GM12878 (cell line): ENCODE data around the gene PTPRD. TPM values are rescaled to one million over a fixed set of nuclear protein-coding genes. Genes with fewer than 3 reads are reported as not detected.

ENCODE experiments used
- ATAC-seq: fragments of 200-7000 bp; cut with Tn5 transposase; 3 replicates; pipeline ENCODE4 v1.9.1; 2020; ENCODE audit warnings: mild to moderate bottlenecking, moderate library complexity
- BruUV-seq: library from RNA; stranded (reverse); fragments of 400-500 nt; replicated peaks from 2 replicates; lab custom pipeline; 2021; lab: Mats Ljungman, UMichigan
- CTCF ChIA-PET: fragments of 300-600 bp; sonication (Branson Sonifier 250); formaldehyde crosslinking; extraction: SDS; loops from one replicate; lab custom pipeline; 2021; ENCODE audit warnings: inconsistent platforms; lab: Yijun Ruan, JAX
- POLR2A ChIA-PET: fragments of 350-600 bp; formaldehyde crosslinking; extraction: SDS; loops from one replicate; lab custom pipeline; 2021; ENCODE audit warnings: inconsistent platforms; lab: Charles Lee
- RAD21 ChIA-PET: fragments of 300-600 bp; sonication (Branson Sonifier 250); formaldehyde crosslinking; loops from one replicate; lab custom pipeline; 2023; ENCODE audit warnings: antibody characterized with exemption; ENCODE audit not compliant: unreplicated experiment; lab: Charles Lee
- SMC1A ChIA-PET: fragments of 300-600 bp; sonication (Branson Sonifier 250); formaldehyde crosslinking; loops from one replicate; lab custom pipeline; 2023; ENCODE audit not compliant: unreplicated experiment, uncharacterized antibody; lab: Charles Lee
- DNase-seq: peaks from one replicate; pipeline ENCODE4 v3.0.0-alpha.2; 2011; ENCODE audit warnings: low read depth, low spot score
- FAIRE-seq: peaks from 3 replicates; lab custom pipeline; 2011; peaks lifted over from hg19 to GRCh38; lab: Jason Lieb, UNC
- H2AFZ ChIP-seq: 2 replicates; pipeline ENCODE4 v1.6.0; 2011; ENCODE audit warnings: low read depth, low read length, control low read depth; ENCODE audit not compliant: control insufficient read depth
- H3K27ac ChIP-seq: 2 replicates; pipeline ENCODE4 v1.5.1; 2011; ENCODE audit warnings: control low read depth; ENCODE audit not compliant: control insufficient read depth, insufficient read depth
- H3K27me3 ChIP-seq, 2 experiments: replicated peaks in 1 of 2; 2 replicates each; pipeline versions ENCODE4 v1.6.0 to v1.6.1; 2011; ENCODE audit warnings: low read length in 1 of 2; ENCODE audit not compliant: control insufficient read depth in 2 of 2, insufficient read depth in 2 of 2
- H3K36me3 ChIP-seq, 2 experiments: 2 replicates each; pipeline ENCODE4 v1.5.1; 2011; ENCODE audit warnings: low read length in 1 of 2; ENCODE audit not compliant: control insufficient read depth in 2 of 2, insufficient read depth in 2 of 2
- H3K4me1 ChIP-seq: 2 replicates; pipeline ENCODE4 v1.6.1; 2011; ENCODE audit warnings: mild to moderate bottlenecking, low read length, moderate library complexity, mixed read lengths; ENCODE audit not compliant: control insufficient read depth, insufficient read depth
- H3K4me2 ChIP-seq: 2 replicates; pipeline ENCODE4 v1.6.0; 2011; ENCODE audit warnings: control low read depth; ENCODE audit not compliant: control insufficient read depth, insufficient read depth
- H3K4me3 ChIP-seq: fragments of 200-600 bp; sonication (generic); 2 replicates; pipeline ENCODE4 v1.5.1; 2016
- H3K79me2 ChIP-seq: 2 replicates; pipeline ENCODE4 v1.6.0; 2011; ENCODE audit warnings: low read length; ENCODE audit not compliant: control insufficient read depth, insufficient read depth
- H3K9ac ChIP-seq: 2 replicates; pipeline ENCODE4 v1.8.0; 2011; ENCODE audit warnings: low read length, control low read depth, mixed read lengths; ENCODE audit not compliant: control insufficient read depth, insufficient read depth
- H3K9me3 ChIP-seq: replicated peaks from 3 replicates; pipeline ENCODE4 v1.5.1; 2011; ENCODE audit warnings: mild to moderate bottlenecking, low read length; ENCODE audit not compliant: control insufficient read depth, insufficient read depth
- H4K20me1 ChIP-seq: 2 replicates; pipeline ENCODE4 v1.6.0; 2011; ENCODE audit not compliant: control insufficient read depth, insufficient read depth
- CBX5 ChIP-seq: sonication (generic); IDR thresholded peaks from 2 replicates; pipeline ENCODE4 v1.6.1; 2016; ENCODE audit warnings: low read depth, moderate library complexity, mild to moderate bottlenecking, inconsistent platforms
- CREB1 ChIP-seq: IDR thresholded peaks from 2 replicates; pipeline ENCODE4 v1.6.1; 2012; ENCODE audit warnings: low read depth, mild to moderate bottlenecking, inconsistent platforms
- MEF2B ChIP-seq: fragments of 450-650 bp; IDR thresholded peaks from 2 replicates; pipeline ENCODE4 v1.6.1; 2018; ENCODE audit warnings: mild to moderate bottlenecking, moderate library complexity; ENCODE audit not compliant: partially characterized antibody, poor library complexity, severe bottlenecking
- NR2C1 ChIP-seq: fragments of 450-650 bp; IDR thresholded peaks from 2 replicates; pipeline ENCODE4 v1.6.1; 2017; ENCODE audit warnings: antibody characterized with exemption, mild to moderate bottlenecking, moderate library complexity
- RAD21 ChIP-seq: IDR thresholded peaks from 2 replicates; pipeline ENCODE4 v1.6.1; 2011; ENCODE audit warnings: mild to moderate bottlenecking, low read depth, low read length, moderate library complexity; ENCODE audit not compliant: insufficient read depth
- RFX5 ChIP-seq: IDR thresholded peaks from 2 replicates; pipeline ENCODE4 v1.6.1; 2011; ENCODE audit warnings: low read depth, low read length, improper control_type of control experiment
- SMC3 ChIP-seq: IDR thresholded peaks from 2 replicates; pipeline ENCODE4 v1.6.1; 2011; ENCODE audit warnings: low read length, improper control_type of control experiment, borderline replicate concordance
- SRF ChIP-seq, 2 experiments: IDR thresholded peaks; 2 replicates each; pipeline ENCODE4 v1.6.1; 2011; ENCODE audit warnings: low read depth in 2 of 2, low read length in 2 of 2, mild to moderate bottlenecking in 1 of 2, moderate library complexity in 1 of 2
- TARDBP ChIP-seq: IDR thresholded peaks from 2 replicates; pipeline ENCODE4 v1.6.1; 2016; ENCODE audit warnings: borderline replicate concordance
- ZNF274 ChIP-seq: IDR thresholded peaks from one replicate; pipeline ENCODE4 v1.8.0; 2011; ENCODE audit not compliant: insufficient read length, insufficient read depth
- WGBS: methylation state at CpG from one replicate; pipeline ENCODE4 v1.1.6; 2016; ENCODE audit warnings: low lambda C conversion rate; ENCODE audit not compliant: insufficient replicate concordance, insufficient coverage; ENCODE audit errors: missing lambda C conversion rate; 5-methylcytosine and 5-hydroxymethylcytosine counted together
- in situ Hi-C: fragments of 300-500 bp; cut with MboI; formaldehyde crosslinking; loops from 9 replicates; pipeline ENCODE4 v1.14.3; 2018; ENCODE audit warnings: mixed read lengths
- intact Hi-C: fragments of 100-400 bp; cut with micrococcal nuclease; formaldehyde crosslinking; loops from one replicate; pipeline ENCODE4 v1.14.2; 2022; ENCODE audit not compliant: unreplicated experiment
- polyA plus RNA-seq, 11 experiments: library from polyadenylated mRNA; depleted of rRNA in 4 of 11; unstranded in 6 of 11; stranded (reverse) in 5 of 11; fragments of >200 nt; fragmentation: Nextera tagmentation in 4 of 11; fragmentation: Illumina TruSeq in 1 of 11; extraction: Ambion mirVana in 4 of 11; extraction: Trizol in 1 of 11; gene quantifications; 1 replicate in 1 of 11; 2 replicates in 10 of 11; pipeline versions ENCODE4 v1.2.1 to v1.2.3, GENCODE V29; 2011 to 2016; ENCODE audit warnings: inconsistent platforms in 2 of 11, missing spikeins in 2 of 11, low read depth in 1 of 11
- total RNA-seq, 4 experiments: library from RNA; depleted of rRNA in 3 of 4; stranded (reverse); fragments of >200 nt in 3 of 4; fragmentation: Illumina TruSeq in 1 of 4; extraction: Trizol in 1 of 4; gene quantifications; 2 replicates each; pipeline versions ENCODE4 v1.2.1 to v1.2.3, GENCODE V29; 2013 to 2021
- TF ChIP-seq, protein P1 (sequence below): fragments of 450-650 bp; IDR thresholded peaks from 2 replicates; pipeline ENCODE4 v1.6.1; 2017; ENCODE audit warnings: antibody characterized with exemption, mild to moderate bottlenecking, moderate library complexity
- TF ChIP-seq, protein P2 (sequence below): IDR thresholded peaks from 2 replicates; pipeline ENCODE4 v1.6.1; 2012; ENCODE audit warnings: mild to moderate bottlenecking, low read depth, low read length

Gene PTPRD
- total and polyA plus RNA-seq, 10 of the 15 experiments (the other 5 are each of a cell fraction or from before 2014, with no cell fraction given), result under 0.01 to 0.05 (median 0.01) TPM; not detected in 7

DNA sequence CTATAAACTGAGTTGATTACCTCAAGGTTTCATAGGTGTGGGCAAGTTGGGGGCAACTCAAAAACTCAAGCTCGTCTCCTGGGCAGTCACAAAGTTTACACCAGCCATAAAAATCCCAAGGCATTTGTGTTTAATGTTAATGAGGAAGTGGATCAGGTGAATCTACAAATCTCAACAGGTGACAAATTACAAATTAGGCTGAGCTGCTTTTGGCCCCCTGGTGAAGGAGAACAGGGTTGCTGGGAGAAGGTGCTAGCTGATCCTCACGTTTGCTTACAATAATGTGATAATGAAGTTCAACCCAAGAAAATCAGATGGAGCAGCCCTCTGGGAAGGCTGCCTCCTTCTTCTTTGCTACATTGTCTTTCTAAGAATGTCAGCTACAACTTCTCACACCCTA lies 2324.8 kb downstream of the PTPRD start:
- Histone ChIP-seq H3K4me3 (no peak overlapping the region), H3K9ac (no peak overlapping the region), H3K9me3 (no peaks in the 10 kb centered on the region), H3K27ac (no peak overlapping the region), H2AFZ (no peak overlapping the region), H3K36me3 (no peaks in the 10 kb centered on the region), H3K4me2 (no peak overlapping the region), H3K4me1 (no peaks in the 10 kb centered on the region), H3K27me3 (no peaks in the 10 kb centered on the region), H3K79me2 (no peaks in the 10 kb centered on the region), H4K20me1 (no peaks in the 10 kb centered on the region)
- SMC1A ChIA-PET, result interaction anchor here (0.9 kb wide), 1 partner anchor 19 kb away, joined by 3 read pairs; no protein-coding TSS in a partner anchor
- DNase-seq (no peak), ATAC-seq (no peak), FAIRE-seq (no peak)
- POLR2A ChIA-PET, result no interaction called here
- intact Hi-C loops (no loop called here), in situ Hi-C loops (no loop called here)
- CTCF ChIA-PET, result no interaction called here
- no peak for TF ChIP-seq SRF (IDR thresholded peaks at IDR 0.05; ENCODE audit: low read depth in 2 of 2, low read length in 2 of 2)
- no peak for TF ChIP-seq RFX5
- TF ChIP-seq TARDBP, result no peak
- 0% methylated on average over 2 of the region's 2 CpGs for WGBS
- no TSS peak for BruUV-seq
- RAD21 ChIA-PET, result no interaction called here

DNA sequence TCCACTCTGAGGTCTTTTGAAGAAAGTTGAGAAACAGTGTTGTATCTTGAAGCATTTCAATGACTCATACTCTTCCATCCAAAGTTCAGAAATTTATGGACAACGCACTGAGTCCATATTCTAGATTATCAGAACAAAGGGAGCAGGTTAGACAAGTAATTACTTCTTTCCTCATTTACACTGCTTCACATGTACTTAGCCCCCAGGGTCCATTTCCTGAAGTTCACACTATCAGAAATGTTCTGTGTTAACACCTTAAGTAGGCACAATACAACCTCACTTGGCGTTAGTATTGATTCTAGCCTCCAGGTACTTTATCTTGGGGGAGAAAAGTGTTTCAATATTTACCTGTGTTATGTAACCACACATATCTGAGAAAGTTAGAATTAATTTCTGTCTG lies 2325.3 kb downstream of the PTPRD start:
- intact Hi-C loops, result no loop called here
- Histone ChIP-seq H3K27me3 (no peaks in the 10 kb centered on the region), H3K4me2 (no peak overlapping the region), H3K4me1 (no peaks in the 10 kb centered on the region), H3K4me3 (no peak overlapping the region), H3K27ac (no peak overlapping the region), H3K79me2 (no peaks in the 10 kb centered on the region), H3K9me3 (no peaks in the 10 kb centered on the region), H3K36me3 (no peaks in the 10 kb centered on the region), H2AFZ (no peak overlapping the region), H3K9ac (no peak overlapping the region), H4K20me1 (no peaks in the 10 kb centered on the region)
- in situ Hi-C loops, result no loop called here
- POLR2A ChIA-PET, result no interaction called here
- RAD21 ChIA-PET, result no interaction called here
- DNase-seq, result no peak
- SMC1A ChIA-PET, result interaction anchor here (0.9 kb wide), 1 partner anchor 19 kb away, joined by 3 read pairs; no protein-coding TSS in a partner anchor
- WGBS, result 22% methylated on average over 2 of the region's 2 CpGs
- BruUV-seq, result no TSS peak
- no peak for ATAC-seq
- FAIRE-seq, result no peak
- CTCF ChIA-PET, result no interaction called here
- TF ChIP-seq CREB1 (no peak), CBX5 (no peak), RAD21 (no peak), MEF2B (no peak), ZNF274 (no peak), NR2C1 (no peak), SMC3 (no peak)
- TF ChIP-seq, protein P1, sequence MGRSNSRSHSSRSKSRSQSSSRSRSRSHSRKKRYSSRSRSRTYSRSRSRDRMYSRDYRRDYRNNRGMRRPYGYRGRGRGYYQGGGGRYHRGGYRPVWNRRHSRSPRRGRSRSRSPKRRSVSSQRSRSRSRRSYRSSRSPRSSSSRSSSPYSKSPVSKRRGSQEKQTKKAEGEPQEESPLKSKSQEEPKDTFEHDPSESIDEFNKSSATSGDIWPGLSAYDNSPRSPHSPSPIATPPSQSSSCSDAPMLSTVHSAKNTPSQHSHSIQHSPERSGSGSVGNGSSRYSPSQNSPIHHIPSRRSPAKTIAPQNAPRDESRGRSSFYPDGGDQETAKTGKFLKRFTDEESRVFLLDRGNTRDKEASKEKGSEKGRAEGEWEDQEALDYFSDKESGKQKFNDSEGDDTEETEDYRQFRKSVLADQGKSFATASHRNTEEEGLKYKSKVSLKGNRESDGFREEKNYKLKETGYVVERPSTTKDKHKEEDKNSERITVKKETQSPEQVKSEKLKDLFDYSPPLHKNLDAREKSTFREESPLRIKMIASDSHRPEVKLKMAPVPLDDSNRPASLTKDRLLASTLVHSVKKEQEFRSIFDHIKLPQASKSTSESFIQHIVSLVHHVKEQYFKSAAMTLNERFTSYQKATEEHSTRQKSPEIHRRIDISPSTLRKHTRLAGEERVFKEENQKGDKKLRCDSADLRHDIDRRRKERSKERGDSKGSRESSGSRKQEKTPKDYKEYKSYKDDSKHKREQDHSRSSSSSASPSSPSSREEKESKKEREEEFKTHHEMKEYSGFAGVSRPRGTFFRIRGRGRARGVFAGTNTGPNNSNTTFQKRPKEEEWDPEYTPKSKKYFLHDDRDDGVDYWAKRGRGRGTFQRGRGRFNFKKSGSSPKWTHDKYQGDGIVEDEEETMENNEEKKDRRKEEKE, result no peak
- TF ChIP-seq, protein P2, sequence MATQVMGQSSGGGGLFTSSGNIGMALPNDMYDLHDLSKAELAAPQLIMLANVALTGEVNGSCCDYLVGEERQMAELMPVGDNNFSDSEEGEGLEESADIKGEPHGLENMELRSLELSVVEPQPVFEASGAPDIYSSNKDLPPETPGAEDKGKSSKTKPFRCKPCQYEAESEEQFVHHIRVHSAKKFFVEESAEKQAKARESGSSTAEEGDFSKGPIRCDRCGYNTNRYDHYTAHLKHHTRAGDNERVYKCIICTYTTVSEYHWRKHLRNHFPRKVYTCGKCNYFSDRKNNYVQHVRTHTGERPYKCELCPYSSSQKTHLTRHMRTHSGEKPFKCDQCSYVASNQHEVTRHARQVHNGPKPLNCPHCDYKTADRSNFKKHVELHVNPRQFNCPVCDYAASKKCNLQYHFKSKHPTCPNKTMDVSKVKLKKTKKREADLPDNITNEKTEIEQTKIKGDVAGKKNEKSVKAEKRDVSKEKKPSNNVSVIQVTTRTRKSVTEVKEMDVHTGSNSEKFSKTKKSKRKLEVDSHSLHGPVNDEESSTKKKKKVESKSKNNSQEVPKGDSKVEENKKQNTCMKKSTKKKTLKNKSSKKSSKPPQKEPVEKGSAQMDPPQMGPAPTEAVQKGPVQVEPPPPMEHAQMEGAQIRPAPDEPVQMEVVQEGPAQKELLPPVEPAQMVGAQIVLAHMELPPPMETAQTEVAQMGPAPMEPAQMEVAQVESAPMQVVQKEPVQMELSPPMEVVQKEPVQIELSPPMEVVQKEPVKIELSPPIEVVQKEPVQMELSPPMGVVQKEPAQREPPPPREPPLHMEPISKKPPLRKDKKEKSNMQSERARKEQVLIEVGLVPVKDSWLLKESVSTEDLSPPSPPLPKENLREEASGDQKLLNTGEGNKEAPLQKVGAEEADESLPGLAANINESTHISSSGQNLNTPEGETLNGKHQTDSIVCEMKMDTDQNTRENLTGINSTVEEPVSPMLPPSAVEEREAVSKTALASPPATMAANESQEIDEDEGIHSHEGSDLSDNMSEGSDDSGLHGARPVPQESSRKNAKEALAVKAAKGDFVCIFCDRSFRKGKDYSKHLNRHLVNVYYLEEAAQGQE, result no peak
